Measurements from ENCODE around the gene RNF166.
A peak's percentile ranks its signal among the peaks of the same experiment; 100 is the strongest.

Gene RNF166

GRCh38 chr16:88693420-88694177 lies 12.6 kb downstream of the RNF166 start:
- H3K9ac ChIP-seq (ENCODE audit: insufficient read length, low read depth) = no peak overlapping the region
- TF ChIP-seq ZNF274 (IDR thresholded peaks at IDR 0.05; ENCODE audit: low read depth, low read length) (no peak), YY1 (IDR thresholded peaks at IDR 0.05; ENCODE audit: insufficient read depth, insufficient read length) (no peak), SUZ12 (IDR thresholded peaks at IDR 0.05; ENCODE audit: extremely low read depth, insufficient read depth, insufficient read length) (no peak)
- peaks cover 22% of the 10 kb centered on the region for H3K27me3 ChIP-seq (ENCODE audit: insufficient read depth, insufficient read length)
- H3K9me3 ChIP-seq (ENCODE audit: insufficient read depth, low read length) = no peaks in the 10 kb centered on the region
- H3K36me3 ChIP-seq (ENCODE audit: insufficient read depth, insufficient read length, low read length) = peaks cover 38% of the 10 kb centered on the region
- no peak overlapping the region for H3K4me3 ChIP-seq (ENCODE audit: insufficient read length, low read depth)
- peaks cover 15% of the 10 kb centered on the region for H3K4me1 ChIP-seq (ENCODE audit: insufficient read depth, insufficient read length)
- DNase-seq (ENCODE audit: low read depth, low spot score) = no peak

GRCh38 chr16:88692861-88693260 lies 13.3 kb downstream of the RNF166 start:
- H3K27me3 ChIP-seq (ENCODE audit: insufficient read depth, insufficient read length) = peaks cover 29% of the 10 kb centered on the region
- peaks cover 31% of the 10 kb centered on the region for H3K36me3 ChIP-seq (ENCODE audit: insufficient read depth, insufficient read length, low read length)
- H3K9me3 ChIP-seq (ENCODE audit: insufficient read depth, low read length) = no peaks in the 10 kb centered on the region
- H3K4me1 ChIP-seq (ENCODE audit: insufficient read depth, insufficient read length) = peaks cover 22% of the 10 kb centered on the region
- TF ChIP-seq YY1 (IDR thresholded peaks at IDR 0.05; ENCODE audit: insufficient read depth, insufficient read length) (no peak), ZNF274 (IDR thresholded peaks at IDR 0.05; ENCODE audit: low read depth, low read length) (no peak), SUZ12 (IDR thresholded peaks at IDR 0.05; ENCODE audit: extremely low read depth, insufficient read depth, insufficient read length) (no peak)
- no peak overlapping the region for H3K4me3 ChIP-seq (ENCODE audit: insufficient read length, low read depth)
- no peak overlapping the region for H3K9ac ChIP-seq (ENCODE audit: insufficient read length, low read depth)
- DNase-seq (ENCODE audit: low read depth, low spot score) = no peak

GRCh38 chr16:88691924-88692560 lies 14.2 kb downstream of the RNF166 start:
- peaks cover 24% of the 10 kb centered on the region for H3K4me1 ChIP-seq (ENCODE audit: insufficient read depth, insufficient read length)
- no peak for DNase-seq (ENCODE audit: low read depth, low spot score)
- peaks cover 37% of the 10 kb centered on the region for H3K27me3 ChIP-seq (ENCODE audit: insufficient read depth, insufficient read length)
- H3K9me3 ChIP-seq (ENCODE audit: insufficient read depth, low read length) = no peaks in the 10 kb centered on the region
- H3K36me3 ChIP-seq (ENCODE audit: insufficient read depth, insufficient read length, low read length) = peaks cover 22% of the 10 kb centered on the region
- TF ChIP-seq ZNF274 (IDR thresholded peaks at IDR 0.05; ENCODE audit: low read depth, low read length) (no peak), SUZ12 (IDR thresholded peaks at IDR 0.05; ENCODE audit: extremely low read depth, insufficient read depth, insufficient read length) (no peak), YY1 (IDR thresholded peaks at IDR 0.05; ENCODE audit: insufficient read depth, insufficient read length) (no peak)
- H3K4me3 ChIP-seq (ENCODE audit: insufficient read length, low read depth) = no peak overlapping the region
- no peak overlapping the region for H3K9ac ChIP-seq (ENCODE audit: insufficient read length, low read depth)

- Histone ChIP-seq H3K4me3 (ENCODE audit: insufficient read length, low read depth) (no peak overlapping the region), H3K9ac (ENCODE audit: insufficient read length, low read depth) (no peak overlapping the region)
- TF ChIP-seq ZNF274 (IDR thresholded peaks at IDR 0.05; ENCODE audit: low read depth, low read length) (no peak), SUZ12 (IDR thresholded peaks at IDR 0.05; ENCODE audit: extremely low read depth, insufficient read depth, insufficient read length) (no peak), YY1 (IDR thresholded peaks at IDR 0.05; ENCODE audit: insufficient read depth, insufficient read length) (no peak)
These were observed 14.9 kb downstream of the RNF166 start for GRCh38 chr16:88691129-88691813.

GRCh38 chr16:88690341-88691128 lies 15.7 kb downstream of the RNF166 start:
- Histone ChIP-seq H3K36me3 (ENCODE audit: insufficient read depth, insufficient read length, low read length) (peaks cover 7% of the 10 kb centered on the region), H3K9me3 (ENCODE audit: insufficient read depth, low read length) (no peaks in the 10 kb centered on the region), H3K9ac (ENCODE audit: insufficient read length, low read depth) (peak overlapping the region; percentile 38), H3K4me1 (ENCODE audit: insufficient read depth, insufficient read length) (peaks cover 29% of the 10 kb centered on the region), H3K4me3 (ENCODE audit: insufficient read length, low read depth) (no peak overlapping the region), H3K27me3 (ENCODE audit: insufficient read depth, insufficient read length) (peaks cover 51% of the 10 kb centered on the region)
- no peak for DNase-seq (ENCODE audit: low read depth, low spot score)
- TF ChIP-seq YY1 (IDR thresholded peaks at IDR 0.05; ENCODE audit: insufficient read depth, insufficient read length) (no peak), SUZ12 (IDR thresholded peaks at IDR 0.05; ENCODE audit: extremely low read depth, insufficient read depth, insufficient read length) (no peak), ZNF274 (IDR thresholded peaks at IDR 0.05; ENCODE audit: low read depth, low read length) (no peak)

More at GRCh38 chr16:88691129-88691813, 14.9 kb downstream of the RNF166 start:
- H3K27me3 ChIP-seq (ENCODE audit: insufficient read depth, insufficient read length) = peaks cover 44% of the 10 kb centered on the region
- H3K9me3 ChIP-seq (ENCODE audit: insufficient read depth, low read length) = no peaks in the 10 kb centered on the region
- H3K4me1 ChIP-seq (ENCODE audit: insufficient read depth, insufficient read length) = peaks cover 29% of the 10 kb centered on the region
- peaks cover 15% of the 10 kb centered on the region for H3K36me3 ChIP-seq (ENCODE audit: insufficient read depth, insufficient read length, low read length)
- no peak for DNase-seq (ENCODE audit: low read depth, low spot score)

- Histone ChIP-seq H3K9ac (ENCODE audit: insufficient read length, low read depth) (peak overlapping the region; percentile 45), H3K9me3 (ENCODE audit: insufficient read depth, low read length) (no peaks in the 10 kb centered on the region), H3K4me1 (ENCODE audit: insufficient read depth, insufficient read length) (peaks cover 36% of the 10 kb centered on the region), H3K4me3 (ENCODE audit: insufficient read length, low read depth) (no peak overlapping the region), H3K36me3 (ENCODE audit: insufficient read depth, insufficient read length, low read length) (no peaks in the 10 kb centered on the region), H3K27me3 (ENCODE audit: insufficient read depth, insufficient read length) (peaks cover 61% of the 10 kb centered on the region)
- no peak for DNase-seq (ENCODE audit: low read depth, low spot score)
- no peak for TF ChIP-seq SUZ12 (IDR thresholded peaks at IDR 0.05; ENCODE audit: extremely low read depth, insufficient read depth, insufficient read length)
- TF ChIP-seq YY1 (IDR thresholded peaks at IDR 0.05; ENCODE audit: insufficient read depth, insufficient read length) = no peak
- no peak for TF ChIP-seq ZNF274 (IDR thresholded peaks at IDR 0.05; ENCODE audit: low read depth, low read length)
These were observed 18.0 kb downstream of the RNF166 start for GRCh38 chr16:88688013-88688778.
